ENCODE data around the gene SPATS2L. TPM values are rescaled to one million over a fixed set of nuclear protein-coding genes. Genes with fewer than 3 reads are reported as not detected.
A peak's percentile ranks its signal among the peaks of the same experiment; 100 is the strongest.

The SPATS2L gene
- total and polyA plus RNA-seq, 2 experiments from 2014 or later, result 159 to 202 TPM

DNA sequence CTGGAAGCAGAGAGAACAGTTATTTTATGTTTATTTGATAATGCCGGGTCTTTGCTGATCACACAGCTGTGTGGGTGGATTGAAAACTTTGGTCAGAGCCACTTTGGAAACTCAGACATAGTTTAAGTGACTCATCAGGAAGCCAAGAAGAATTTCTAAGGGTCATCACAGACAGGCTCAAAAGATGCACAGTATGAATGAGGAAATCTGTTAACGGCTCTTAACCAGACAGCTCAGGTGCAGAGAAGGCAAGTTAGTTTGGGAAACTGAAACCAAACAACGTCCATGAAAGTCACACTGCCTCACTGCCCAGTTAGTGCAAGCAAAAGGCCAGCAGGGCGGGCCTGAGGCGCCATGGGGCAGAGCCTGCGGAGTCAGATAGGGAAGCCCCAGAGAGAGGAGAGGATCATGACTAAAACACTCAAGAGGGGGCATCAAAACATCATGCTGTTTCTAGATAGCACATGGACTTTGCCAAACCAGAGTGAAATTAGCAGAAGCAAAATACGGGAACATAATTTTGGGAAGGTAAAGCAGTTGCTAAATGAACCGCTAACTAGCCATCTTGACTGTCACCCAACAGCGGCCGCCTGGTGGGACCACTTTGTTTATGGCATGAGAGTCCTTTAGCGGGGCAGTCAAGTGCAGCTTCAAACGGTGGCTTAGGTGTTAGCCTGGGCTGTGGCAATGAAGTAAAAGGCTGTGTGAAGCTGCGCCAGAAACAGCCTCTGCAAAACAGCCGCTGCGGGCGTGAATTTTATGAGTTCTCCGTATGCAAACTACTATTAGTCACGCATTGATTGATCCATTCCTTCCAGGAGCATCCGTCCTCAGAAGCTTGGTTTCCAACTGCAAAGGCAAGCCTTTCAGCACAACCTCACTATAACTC lies 102.2 kb downstream of the SPATS2L start:
- 84% methylated on average over 19 of the region's 19 CpGs for WGBS (ENCODE audit: low lambda C conversion rate, missing lambda C conversion rate)
- H3K4me1 ChIP-seq (ENCODE audit: insufficient read depth), result peaks cover 47% of the 10 kb centered on the region
- H3K9me2 ChIP-seq (replicated peaks; ENCODE audit: insufficient read depth), result no peaks in the 10 kb centered on the region
- H3K4me2 ChIP-seq, result no peak overlapping the region
- H3K9me3 ChIP-seq (ENCODE audit: low read depth), result no peaks in the 10 kb centered on the region
- TF ChIP-seq, protein P1, sequence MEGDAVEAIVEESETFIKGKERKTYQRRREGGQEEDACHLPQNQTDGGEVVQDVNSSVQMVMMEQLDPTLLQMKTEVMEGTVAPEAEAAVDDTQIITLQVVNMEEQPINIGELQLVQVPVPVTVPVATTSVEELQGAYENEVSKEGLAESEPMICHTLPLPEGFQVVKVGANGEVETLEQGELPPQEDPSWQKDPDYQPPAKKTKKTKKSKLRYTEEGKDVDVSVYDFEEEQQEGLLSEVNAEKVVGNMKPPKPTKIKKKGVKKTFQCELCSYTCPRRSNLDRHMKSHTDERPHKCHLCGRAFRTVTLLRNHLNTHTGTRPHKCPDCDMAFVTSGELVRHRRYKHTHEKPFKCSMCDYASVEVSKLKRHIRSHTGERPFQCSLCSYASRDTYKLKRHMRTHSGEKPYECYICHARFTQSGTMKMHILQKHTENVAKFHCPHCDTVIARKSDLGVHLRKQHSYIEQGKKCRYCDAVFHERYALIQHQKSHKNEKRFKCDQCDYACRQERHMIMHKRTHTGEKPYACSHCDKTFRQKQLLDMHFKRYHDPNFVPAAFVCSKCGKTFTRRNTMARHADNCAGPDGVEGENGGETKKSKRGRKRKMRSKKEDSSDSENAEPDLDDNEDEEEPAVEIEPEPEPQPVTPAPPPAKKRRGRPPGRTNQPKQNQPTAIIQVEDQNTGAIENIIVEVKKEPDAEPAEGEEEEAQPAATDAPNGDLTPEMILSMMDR (IDR thresholded peaks at IDR 0.05; ENCODE audit: poor library complexity), result no peak
- TF ChIP-seq EZH2 (IDR thresholded peaks at IDR 0.05; ENCODE audit: borderline replicate concordance) (no peak), EZH2phosphoT487 (IDR thresholded peaks at IDR 0.05; ENCODE audit: low read depth, severe bottlenecking, unreplicated experiment) (no peak)
- H3K36me3 ChIP-seq (replicated peaks; ENCODE audit: insufficient read depth, low read depth), result no peaks in the 10 kb centered on the region
- peak overlapping the region; percentile 76 for H3K27ac ChIP-seq
- H4K20me1 ChIP-seq (ENCODE audit: insufficient read depth, poor library complexity, severe bottlenecking), result no peaks in the 10 kb centered on the region
- peaks cover 55% of the 10 kb centered on the region for H3K79me2 ChIP-seq
- peak; percentile 32 for DNase-seq (ENCODE audit: low spot score)
- no peak overlapping the region for H2AFZ ChIP-seq
- no peaks in the 10 kb centered on the region for H3K27me3 ChIP-seq
- no peak overlapping the region for H3K4me3 ChIP-seq

DNA sequence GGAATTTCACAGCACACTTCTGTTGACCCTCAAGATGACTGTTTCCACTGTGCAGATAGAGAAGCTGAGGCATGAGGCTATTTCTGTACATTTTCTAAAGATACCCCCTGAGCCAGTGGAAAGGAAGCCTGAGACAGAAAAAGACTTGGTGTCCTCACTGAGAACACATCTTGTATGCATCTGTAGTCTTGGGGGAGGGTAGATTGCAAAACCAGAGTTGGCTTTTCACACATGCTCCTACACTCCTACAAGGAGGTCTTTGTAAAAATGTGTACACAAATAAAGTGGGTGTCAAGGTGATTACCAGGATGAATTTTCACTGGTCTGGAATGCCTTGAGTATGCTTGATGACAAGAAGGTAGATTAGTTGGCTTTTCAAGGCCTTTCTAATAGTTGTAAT lies 105.3 kb downstream of the SPATS2L start:
- Histone ChIP-seq H3K4me2 (no peak overlapping the region), H3K79me2 (peaks cover 48% of the 10 kb centered on the region), H3K27ac (no peak overlapping the region), H3K27me3 (no peaks in the 10 kb centered on the region), H3K9me2 (replicated peaks; ENCODE audit: insufficient read depth) (no peaks in the 10 kb centered on the region), H3K4me1 (ENCODE audit: insufficient read depth) (peaks cover 23% of the 10 kb centered on the region), H4K20me1 (ENCODE audit: insufficient read depth, poor library complexity, severe bottlenecking) (no peaks in the 10 kb centered on the region), H3K9me3 (ENCODE audit: low read depth) (no peaks in the 10 kb centered on the region), H2AFZ (no peak overlapping the region), H3K4me3 (no peak overlapping the region), H3K36me3 (replicated peaks; ENCODE audit: insufficient read depth, low read depth) (no peaks in the 10 kb centered on the region)
- TF ChIP-seq EZH2phosphoT487 (IDR thresholded peaks at IDR 0.05; ENCODE audit: low read depth, severe bottlenecking, unreplicated experiment) (no peak), EZH2 (IDR thresholded peaks at IDR 0.05; ENCODE audit: borderline replicate concordance) (no peak)
- TF ChIP-seq, protein P1 (IDR thresholded peaks at IDR 0.05; ENCODE audit: poor library complexity), result no peak
- no peak for DNase-seq (ENCODE audit: low spot score)

DNA sequence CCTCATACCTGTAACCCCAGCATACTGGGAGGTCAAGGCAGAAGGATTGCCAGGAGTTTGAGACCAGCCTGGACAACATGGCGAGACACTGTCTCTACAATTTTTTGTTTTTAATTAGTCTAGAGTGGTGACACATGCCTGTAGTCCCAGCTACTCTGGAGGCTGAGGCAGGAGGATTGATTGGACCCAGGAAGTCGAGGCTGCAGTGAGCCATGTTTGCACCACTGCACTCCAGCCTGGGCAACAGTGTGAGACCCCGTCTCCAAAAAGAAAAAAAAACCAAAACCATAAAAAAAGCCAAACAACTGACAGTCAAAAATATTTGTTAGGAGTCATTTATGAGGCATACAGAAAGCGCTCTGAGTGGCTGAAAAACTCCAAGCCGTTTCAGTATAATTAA lies 107.9 kb downstream of the SPATS2L start:
- no peak overlapping the region for H2AFZ ChIP-seq
- H3K4me3 ChIP-seq, result no peak overlapping the region
- 93% methylated on average over 5 of the region's 5 CpGs for WGBS (ENCODE audit: low lambda C conversion rate, missing lambda C conversion rate)
- TF ChIP-seq, protein P1 (IDR thresholded peaks at IDR 0.05; ENCODE audit: poor library complexity), result no peak
- no peak for TF ChIP-seq EZH2phosphoT487 (IDR thresholded peaks at IDR 0.05; ENCODE audit: low read depth, severe bottlenecking, unreplicated experiment)
- no peak for TF ChIP-seq EZH2 (IDR thresholded peaks at IDR 0.05; ENCODE audit: borderline replicate concordance)
- no peak for DNase-seq (ENCODE audit: low spot score)
- H3K4me2 ChIP-seq, result no peak overlapping the region
- H3K27ac ChIP-seq, result no peak overlapping the region
- no peaks in the 10 kb centered on the region for H3K27me3 ChIP-seq
- H3K4me1 ChIP-seq (ENCODE audit: insufficient read depth), result peaks cover 5% of the 10 kb centered on the region
- H3K36me3 ChIP-seq (replicated peaks; ENCODE audit: insufficient read depth, low read depth), result no peaks in the 10 kb centered on the region
- H4K20me1 ChIP-seq (ENCODE audit: insufficient read depth, poor library complexity, severe bottlenecking), result no peaks in the 10 kb centered on the region
- H3K9me3 ChIP-seq (ENCODE audit: low read depth), result no peaks in the 10 kb centered on the region
- peaks cover 31% of the 10 kb centered on the region for H3K79me2 ChIP-seq
- no peaks in the 10 kb centered on the region for H3K9me2 ChIP-seq (replicated peaks; ENCODE audit: insufficient read depth)
